K562 (cell line): Measurements from ENCODE around the gene HES5. TPM values are rescaled to one million over a fixed set of nuclear protein-coding genes. Genes with fewer than 3 reads are reported as not detected.
A peak's percentile ranks its signal among the peaks of the same experiment; 100 is the strongest.

ENCODE experiments used
- CBX8 ChIP-seq: fragments of 200-600 bp; sonication (generic); IDR thresholded peaks from 2 replicates; pipeline ENCODE4 v1.6.1; 2012; ENCODE audit warnings: borderline replicate concordance, mixed run types, low read depth, mild to moderate bottlenecking, moderate library complexity, mixed read lengths, low read length, control low read depth, inconsistent platforms; ENCODE audit not compliant: poor library complexity, severe bottlenecking; ENCODE audit errors: extremely low read depth
- CEBPB ChIP-seq: fragments of 450-650 bp; IDR thresholded peaks from 2 replicates; pipeline ENCODE4 v1.6.1; 2016; ENCODE audit warnings: missing genetic modification characterization, missing compliant biosample characterization
- CHAMP1 ChIP-seq: fragments of 450-650 bp; IDR thresholded peaks from 2 replicates; pipeline ENCODE4 v1.6.1; 2016; ENCODE audit warnings: mild to moderate bottlenecking
- ETV5 ChIP-seq: sonication (generic); formaldehyde crosslinking; IDR thresholded peaks from 2 replicates; pipeline ENCODE4 v1.4.0; 2020; ENCODE audit warnings: low read depth, mild to moderate bottlenecking, missing genetic modification reagents
- HEY1 ChIP-seq: fragments of 250-450 bp; sonication (Bioruptor Pico); IDR thresholded peaks from 2 replicates; pipeline ENCODE4 v1.5.0; 2020; ENCODE audit warnings: mild to moderate bottlenecking, moderate library complexity, borderline replicate concordance
- HMG20B ChIP-seq: fragments of 250-450 bp; sonication (Bioruptor Pico); IDR thresholded peaks from 2 replicates; pipeline ENCODE4 v1.5.0; 2021; ENCODE audit warnings: mild to moderate bottlenecking
- HNRNPK ChIP-seq: fragments of 200-400 bp; formaldehyde crosslinking; IDR thresholded peaks from one replicate; pipeline ENCODE4 v1.6.1; 2018; ENCODE audit warnings: mild to moderate bottlenecking, low read depth, low read length; ENCODE audit not compliant: poor library complexity, severe bottlenecking
- SOX6 ChIP-seq: fragments of 450-650 bp; IDR thresholded peaks from 2 replicates; pipeline ENCODE4 v1.6.1; 2014; ENCODE audit warnings: mild to moderate bottlenecking
- TCFL5 ChIP-seq: fragments of 250-450 bp; sonication (Bioruptor Pico); conservative IDR thresholded peaks from 2 replicates; pipeline ENCODE4 v1.6.1; 2021; ENCODE audit warnings: mild to moderate bottlenecking, moderate library complexity, matching md5 sums
- ZBTB2 ChIP-seq: fragments of 450-650 bp; IDR thresholded peaks from 2 replicates; pipeline ENCODE4 v1.6.1; 2016; ENCODE audit warnings: antibody characterized with exemption
- ZNF124 ChIP-seq: sonication (generic); formaldehyde crosslinking; IDR thresholded peaks from 2 replicates; pipeline ENCODE4 v1.8.1; 2022; ENCODE audit warnings: missing genetic modification reagents
- ZNF511 ChIP-seq: sonication (generic); formaldehyde crosslinking; IDR thresholded peaks from 2 replicates; pipeline ENCODE4 v1.8.0; 2022; ENCODE audit warnings: mild to moderate bottlenecking, missing genetic modification reagents
- polyA plus RNA-seq, 8 experiments: library from polyadenylated mRNA; depleted of rRNA in 4 of 8; stranded (reverse) in 5 of 8; unstranded in 3 of 8; fragments of >200 nt; fragmentation: Nextera tagmentation in 2 of 8; fragmentation: Illumina TruSeq in 1 of 8; extraction: Ambion mirVana in 2 of 8; extraction: Trizol in 1 of 8; gene quantifications; 2 replicates each; pipeline versions ENCODE4 v1.2.1 to v1.2.3, GENCODE V29; 2011 to 2014; ENCODE audit warnings: inconsistent platforms in 1 of 8, missing spikeins in 1 of 8
- total RNA-seq, 7 experiments: library from RNA; depleted of rRNA in 6 of 7; stranded (reverse); fragments of >200 nt in 6 of 7; fragmentation: Illumina TruSeq in 2 of 7; extraction: Trizol in 2 of 7; gene quantifications; 2 replicates each; pipeline versions ENCODE4 v1.2.1 to v1.2.3, GENCODE V29; 2011 to 2021; ENCODE audit warnings: low replicate concordance in 1 of 7
- TF ChIP-seq, protein P1 (sequence below): fragments of 450-650 bp; IDR thresholded peaks from 2 replicates; pipeline ENCODE4 v1.6.1; 2016; ENCODE audit warnings: borderline replicate concordance
- TF ChIP-seq, protein P2 (sequence below): fragments of 450-650 bp; IDR thresholded peaks from 2 replicates; pipeline ENCODE4 v1.6.1; 2016; ENCODE audit warnings: low read depth, mild to moderate bottlenecking, moderate library complexity
- TF ChIP-seq, protein P3 (sequence below): sonication (generic); formaldehyde crosslinking; IDR thresholded peaks from 2 replicates; pipeline ENCODE4 v1.8.0; 2023; ENCODE audit warnings: mild to moderate bottlenecking, missing genetic modification reagents

Gene HES5
- total and polyA plus RNA-seq, 9 of the 15 experiments (the other 6 are each of a cell fraction or from before 2014, with no cell fraction given) = not detected

GRCh38 chr1:2545754-2546514 lies 15.9 kb upstream of the HES5 start (continued):
- TF ChIP-seq, protein P1, sequence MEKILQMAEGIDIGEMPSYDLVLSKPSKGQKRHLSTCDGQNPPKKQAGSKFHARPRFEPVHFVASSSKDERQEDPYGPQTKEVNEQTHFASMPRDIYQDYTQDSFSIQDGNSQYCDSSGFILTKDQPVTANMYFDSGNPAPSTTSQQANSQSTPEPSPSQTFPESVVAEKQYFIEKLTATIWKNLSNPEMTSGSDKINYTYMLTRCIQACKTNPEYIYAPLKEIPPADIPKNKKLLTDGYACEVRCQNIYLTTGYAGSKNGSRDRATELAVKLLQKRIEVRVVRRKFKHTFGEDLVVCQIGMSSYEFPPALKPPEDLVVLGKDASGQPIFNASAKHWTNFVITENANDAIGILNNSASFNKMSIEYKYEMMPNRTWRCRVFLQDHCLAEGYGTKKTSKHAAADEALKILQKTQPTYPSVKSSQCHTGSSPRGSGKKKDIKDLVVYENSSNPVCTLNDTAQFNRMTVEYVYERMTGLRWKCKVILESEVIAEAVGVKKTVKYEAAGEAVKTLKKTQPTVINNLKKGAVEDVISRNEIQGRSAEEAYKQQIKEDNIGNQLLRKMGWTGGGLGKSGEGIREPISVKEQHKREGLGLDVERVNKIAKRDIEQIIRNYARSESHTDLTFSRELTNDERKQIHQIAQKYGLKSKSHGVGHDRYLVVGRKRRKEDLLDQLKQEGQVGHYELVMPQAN = peak; percentile 52; the same call in 1 of the 2 replicates
- no peak for TF ChIP-seq CEBPB (tag)
- TF ChIP-seq, protein P2, sequence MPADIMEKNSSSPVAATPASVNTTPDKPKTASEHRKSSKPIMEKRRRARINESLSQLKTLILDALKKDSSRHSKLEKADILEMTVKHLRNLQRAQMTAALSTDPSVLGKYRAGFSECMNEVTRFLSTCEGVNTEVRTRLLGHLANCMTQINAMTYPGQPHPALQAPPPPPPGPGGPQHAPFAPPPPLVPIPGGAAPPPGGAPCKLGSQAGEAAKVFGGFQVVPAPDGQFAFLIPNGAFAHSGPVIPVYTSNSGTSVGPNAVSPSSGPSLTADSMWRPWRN = no peak
- TF ChIP-seq HEY1 (CRISPR knock-in tag) = no peak
- TF ChIP-seq, protein P3, sequence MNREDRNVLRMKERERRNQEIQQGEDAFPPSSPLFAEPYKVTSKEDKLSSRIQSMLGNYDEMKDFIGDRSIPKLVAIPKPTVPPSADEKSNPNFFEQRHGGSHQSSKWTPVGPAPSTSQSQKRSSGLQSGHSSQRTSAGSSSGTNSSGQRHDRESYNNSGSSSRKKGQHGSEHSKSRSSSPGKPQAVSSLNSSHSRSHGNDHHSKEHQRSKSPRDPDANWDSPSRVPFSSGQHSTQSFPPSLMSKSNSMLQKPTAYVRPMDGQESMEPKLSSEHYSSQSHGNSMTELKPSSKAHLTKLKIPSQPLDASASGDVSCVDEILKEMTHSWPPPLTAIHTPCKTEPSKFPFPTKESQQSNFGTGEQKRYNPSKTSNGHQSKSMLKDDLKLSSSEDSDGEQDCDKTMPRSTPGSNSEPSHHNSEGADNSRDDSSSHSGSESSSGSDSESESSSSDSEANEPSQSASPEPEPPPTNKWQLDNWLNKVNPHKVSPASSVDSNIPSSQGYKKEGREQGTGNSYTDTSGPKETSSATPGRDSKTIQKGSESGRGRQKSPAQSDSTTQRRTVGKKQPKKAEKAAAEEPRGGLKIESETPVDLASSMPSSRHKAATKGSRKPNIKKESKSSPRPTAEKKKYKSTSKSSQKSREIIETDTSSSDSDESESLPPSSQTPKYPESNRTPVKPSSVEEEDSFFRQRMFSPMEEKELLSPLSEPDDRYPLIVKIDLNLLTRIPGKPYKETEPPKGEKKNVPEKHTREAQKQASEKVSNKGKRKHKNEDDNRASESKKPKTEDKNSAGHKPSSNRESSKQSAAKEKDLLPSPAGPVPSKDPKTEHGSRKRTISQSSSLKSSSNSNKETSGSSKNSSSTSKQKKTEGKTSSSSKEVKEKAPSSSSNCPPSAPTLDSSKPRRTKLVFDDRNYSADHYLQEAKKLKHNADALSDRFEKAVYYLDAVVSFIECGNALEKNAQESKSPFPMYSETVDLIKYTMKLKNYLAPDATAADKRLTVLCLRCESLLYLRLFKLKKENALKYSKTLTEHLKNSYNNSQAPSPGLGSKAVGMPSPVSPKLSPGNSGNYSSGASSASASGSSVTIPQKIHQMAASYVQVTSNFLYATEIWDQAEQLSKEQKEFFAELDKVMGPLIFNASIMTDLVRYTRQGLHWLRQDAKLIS (CRISPR knock-in tag) = 0 out of 2 replicates have a peak, but pooled peaks have one; percentile 67
- no peak for TF ChIP-seq CHAMP1
- TF ChIP-seq SOX6 = no peak
- TF ChIP-seq HMG20B (CRISPR knock-in tag) = no peak
- no peak for TF ChIP-seq TCFL5 (CRISPR knock-in tag)
- peak; percentile 98 for TF ChIP-seq HNRNPK
- TF ChIP-seq ZNF511 = no peak
- no peak; the same call in 1 of the 2 replicates for TF ChIP-seq ETV5 (CRISPR knock-in tag)
- TF ChIP-seq ZNF124 = no peak
- no peak for TF ChIP-seq CBX8
- 0 out of 2 replicates have a peak, but pooled peaks have one; percentile 22 for TF ChIP-seq ZBTB2
